H1 (cell line): Measurements from ENCODE around the gene MEIS3. TPM values are rescaled to one million over a fixed set of nuclear protein-coding genes. Genes with fewer than 3 reads are reported as not detected.

Source experiments
- HDAC2 ChIP-seq, 2 experiments: fragments of 300-600 bp in 1 of 2; sonication (generic) in 1 of 2; IDR thresholded peaks; 2 replicates each; pipeline ENCODE4 v1.6.1; 2011 to 2012; ENCODE audit warnings: low read depth in 2 of 2, low read length in 2 of 2, mild to moderate bottlenecking in 2 of 2, moderate library complexity in 2 of 2, borderline replicate concordance in 1 of 2, inconsistent platforms in 1 of 2
- RXRA ChIP-seq: IDR thresholded peaks from 2 replicates; pipeline ENCODE4 v1.6.1; 2011; ENCODE audit warnings: low read depth, mild to moderate bottlenecking, low read length, moderate library complexity; ENCODE audit not compliant: insufficient read depth
- SP1 ChIP-seq: IDR thresholded peaks from 2 replicates; pipeline ENCODE4 v1.6.1; 2011; ENCODE audit warnings: low read depth, low read length
- TCF12 ChIP-seq: IDR thresholded peaks from 2 replicates; pipeline ENCODE4 v1.6.1; 2011; ENCODE audit warnings: low read depth, mild to moderate bottlenecking, low read length
- polyA plus RNA-seq, 7 experiments: library from polyadenylated mRNA; depleted of rRNA in 3 of 7; stranded (reverse) in 5 of 7; unstranded in 2 of 7; fragments of >200 nt in 5 of 7; fragments of 200-250 nt in 2 of 7; gene quantifications; 1 replicate in 5 of 7; 2 replicates in 1 of 7; 4 replicates in 1 of 7; pipeline versions ENCODE4 v1.2.1 to v1.2.3, GENCODE V29; 2011 to 2013; ENCODE audit warnings: missing spikeins in 2 of 7, mixed read lengths in 2 of 7
- total RNA-seq: library from RNA; stranded (reverse); fragmentation: NEBNext Ultra II Directional; extraction: Animal tissue kit (Norgen Biotek cat#: 25700); gene quantifications from 2 replicates; pipeline ENCODE4 v1.2.1, GENCODE V29; 2021

MEIS3 gene
- total and polyA plus RNA-seq, 2 of the 8 experiments (the other 6 are each of a cell fraction or from before 2014, with no cell fraction given), result 24.5 to 28.2 TPM

DNA sequence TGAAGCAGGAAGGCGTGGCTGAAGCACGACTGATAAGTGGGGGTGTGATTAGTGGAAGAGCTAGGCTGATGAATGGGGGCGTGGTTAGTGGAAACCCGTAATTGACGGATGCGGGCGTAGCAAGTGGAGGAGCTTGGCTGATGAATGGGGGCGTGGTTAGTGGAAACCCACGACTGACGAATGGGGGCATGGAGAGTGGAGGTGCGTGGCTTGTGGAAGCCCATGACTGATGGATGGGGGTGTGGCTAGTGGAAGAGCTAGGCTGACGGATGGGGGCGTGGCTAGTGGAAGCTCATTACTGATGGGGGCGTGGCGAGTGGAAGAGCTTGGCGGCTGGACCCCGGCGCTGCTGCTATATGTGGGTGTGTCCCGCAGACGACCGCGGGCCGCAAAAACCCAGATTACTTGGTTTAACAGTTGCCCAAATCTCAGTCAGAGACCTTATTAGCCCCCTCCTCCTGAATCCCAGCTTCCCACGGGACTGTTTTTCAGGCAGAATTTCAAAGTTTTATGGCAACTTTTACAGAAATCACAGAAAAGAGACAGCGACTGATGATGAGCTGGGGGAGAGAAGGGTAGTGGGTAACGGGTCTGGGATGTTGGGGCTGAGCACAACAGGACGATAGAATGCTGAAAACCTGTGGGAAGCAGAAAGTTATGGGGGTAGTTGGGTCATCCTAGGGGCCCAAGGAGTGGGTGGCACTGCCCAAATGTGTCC is 9.0 kb upstream of the MEIS3 start (continued):
- TF ChIP-seq HDAC2 (IDR thresholded peaks at IDR 0.05; ENCODE audit: borderline replicate concordance in 1 of 2, low read depth in 2 of 2, low read length in 2 of 2), result peak; percentile 86 to 98; a peak in 2 of 4 replicates
- no peak for TF ChIP-seq TCF12
- TF ChIP-seq RXRA, result no peak
- TF ChIP-seq SP1, result peak; percentile 81
